GM12891 (cell line): ENCODE measurements around the gene DOCK2.

Experiments
- POLR2A ChIP-seq: IDR thresholded peaks from 2 replicates; pipeline ENCODE4 v1.6.1; 2011; ENCODE audit warnings: low read depth, low read length, control low read depth
- POLR2AphosphoS5 ChIP-seq: IDR thresholded peaks from 2 replicates; pipeline ENCODE4 v1.6.1; 2011; ENCODE audit warnings: low read depth, low read length, control low read depth
- POU2F2 ChIP-seq: IDR thresholded peaks from 2 replicates; pipeline ENCODE4 v1.6.1; 2011; ENCODE audit warnings: low read depth, mild to moderate bottlenecking, control low read depth, low read length, moderate library complexity
- SPI1 ChIP-seq: IDR thresholded peaks from 2 replicates; pipeline ENCODE4 v1.6.1; 2011; ENCODE audit warnings: low read depth, low read length, control low read depth
- TAF1 ChIP-seq: IDR thresholded peaks from 2 replicates; pipeline ENCODE4 v1.6.1; 2011; ENCODE audit warnings: low read depth, low read length, control low read depth

DNA sequence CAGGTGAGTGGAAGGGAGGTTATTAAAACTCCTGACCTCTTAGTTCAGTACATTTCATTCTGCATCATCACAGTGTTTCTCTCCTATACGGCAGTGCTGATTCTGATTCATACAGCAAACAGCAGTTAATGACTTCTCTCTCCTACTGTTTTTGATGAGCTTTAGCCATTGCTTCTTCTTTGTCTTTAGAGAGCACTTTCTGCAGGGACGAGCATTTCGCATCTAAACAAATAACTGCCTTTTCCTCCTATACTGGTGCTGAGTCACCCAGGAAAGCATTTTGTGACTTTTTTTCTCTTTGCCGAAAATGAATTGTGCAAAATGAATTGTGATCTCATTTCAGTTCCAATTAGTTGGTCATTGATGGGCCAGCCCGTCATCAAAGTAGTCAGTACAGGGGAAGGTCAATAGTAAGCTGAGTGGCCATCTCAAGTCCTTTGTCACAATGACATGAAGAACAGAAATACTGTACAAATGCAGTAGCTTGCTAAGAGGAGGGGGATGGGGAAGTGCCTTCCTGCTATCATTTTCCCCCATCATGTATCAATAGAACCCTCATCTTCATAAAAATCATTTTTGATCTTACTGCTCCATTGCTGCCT lies 244.7 kb downstream of the DOCK2 start:
- no peak for TF ChIP-seq POLR2A
- TF ChIP-seq POLR2AphosphoS5 = no peak
- TF ChIP-seq SPI1 = no peak
- TF ChIP-seq TAF1 = no peak
- TF ChIP-seq POU2F2 = no peak
